Measurements from ENCODE around the gene ARL5B. TPM values are rescaled to one million over a fixed set of nuclear protein-coding genes. Genes with fewer than 3 reads are reported as not detected.

ARL5B gene
- total and polyA plus RNA-seq, 2 of the 8 experiments (the other 6 are each of a cell fraction or from before 2014, with no cell fraction given) = 8.4 to 52.1 TPM

GRCh38 chr10:18616337-18616736 is 42.9 kb upstream of the ARL5B start:
- Histone ChIP-seq H3K9me3 (ENCODE audit: insufficient read depth in 2 of 2, low read depth in 1 of 2, low read length in 1 of 2) (no peaks in the 10 kb centered on the region), H3K4ac (replicated peaks; ENCODE audit: insufficient read length, low read depth, low read length) (no peak overlapping the region), H3K79me1 (ENCODE audit: low read depth, low read length) (no peaks in the 10 kb centered on the region; the same call in 1 of the 2 replicates), H4K8ac (ENCODE audit: extremely low read depth, insufficient read depth, low read length) (no peak overlapping the region), H4K5ac (ENCODE audit: insufficient read length, low read depth, low read length) (no peak overlapping the region), H3K4me1 (replicated peaks in 1 of 4; ENCODE audit: control insufficient read depth in 3 of 4, insufficient read depth in 4 of 4, low read length in 3 of 4) (no peaks in the 10 kb centered on the region), H3K14ac (ENCODE audit: insufficient read length) (no peak overlapping the region), H3K4me3 (ENCODE audit: extremely low read depth in 1 of 4, insufficient read depth in 2 of 4, low read depth in 3 of 4, low read length in 4 of 4) (no peak overlapping the region), H3K27ac (ENCODE audit: low read depth, low read length) (no peak overlapping the region), H3K27me3 (replicated peaks in 1 of 4; ENCODE audit: control insufficient read depth in 3 of 4, extremely low read depth in 1 of 4, insufficient read depth in 3 of 4, low read length in 3 of 4) (no peaks in the 10 kb centered on the region), H3K56ac (replicated peaks; ENCODE audit: insufficient read length, low read depth, low read length) (no peak overlapping the region), H4K20me1 (replicated peaks in 1 of 2; ENCODE audit: control insufficient read depth in 1 of 2, insufficient read depth in 2 of 2, low read length in 2 of 2) (no peaks in the 10 kb centered on the region), H3K36me3 (ENCODE audit: control insufficient read depth in 2 of 4, insufficient read depth in 4 of 4, low read length in 3 of 4) (peaks cover 0 to 7% (median 1%) of the 10 kb centered on the region in 4 experiments; a peak in 4 of 8 replicates), H3K79me2 (ENCODE audit: control insufficient read depth in 1 of 2, insufficient read depth in 2 of 2, low read length in 2 of 2) (no peaks in the 10 kb centered on the region), H2BK5ac (ENCODE audit: low read depth, low read length) (no peak overlapping the region), H3K4me2 (ENCODE audit: insufficient read depth in 1 of 2, low read depth in 2 of 2, low read length in 2 of 2) (no peak overlapping the region), H2BK120ac (replicated peaks; ENCODE audit: low read depth, low read length) (no peak overlapping the region), H2BK15ac (ENCODE audit: low read length) (no peak overlapping the region), H2BK20ac (ENCODE audit: low read length) (no peak overlapping the region), H3K18ac (ENCODE audit: extremely low read depth, low read length) (no peak overlapping the region), H3K23ac (ENCODE audit: insufficient read length) (no peak overlapping the region), H3K23me2 (ENCODE audit: low read depth, low read length) (no peaks in the 10 kb centered on the region), H2AK5ac (ENCODE audit: low read depth, low read length) (no peak overlapping the region), H4K91ac (replicated peaks; ENCODE audit: insufficient read length, low read length) (no peak overlapping the region), H2AFZ (ENCODE audit: low read length) (no peak overlapping the region), H3K9ac (replicated peaks in 1 of 4; ENCODE audit: extremely low read depth in 1 of 4, low read depth in 3 of 4, low read length in 3 of 4) (no peak overlapping the region), H2BK12ac (ENCODE audit: low read depth, low read length) (no peak overlapping the region)
- DNase-seq (ENCODE audit: low read depth in 1 of 2, low spot score in 2 of 2) = no peak
- CTCF ChIA-PET (ENCODE audit: partially characterized antibody) = no interaction called here
- WGBS, 2 experiments (ENCODE audit: extremely low coverage in 1 of 2, insufficient coverage in 1 of 2, insufficient read length in 1 of 2, insufficient replicate concordance in 2 of 2, low coverage in 1 of 2, low lambda C conversion rate in 2 of 2, missing lambda C conversion rate in 1 of 2) = 84% methylated on average over 3 of the region's 3 CpGs; no CpG with 5 or more reads in 1 of the 2 experiments
- FAIRE-seq = no peak
- POLR2A ChIA-PET (ENCODE audit: partially characterized antibody) = no interaction called here
- TF ChIP-seq HDAC6 (IDR thresholded peaks at IDR 0.05; ENCODE audit: low read depth, low read length) (no peak), JUN (IDR thresholded peaks at IDR 0.05; ENCODE audit: low read depth, low read length) (no peak), SIX5 (IDR thresholded peaks at IDR 0.05; ENCODE audit: low read depth, low read length) (no peak), EZH2 (IDR thresholded peaks at IDR 0.05; ENCODE audit: low read depth, low read length, severe bottlenecking) (no peak), ASH2L (IDR thresholded peaks at IDR 0.05; ENCODE audit: low read length) (no peak), POLR2A (IDR thresholded peaks at IDR 0.05; ENCODE audit: control extremely low read depth in 1 of 2, low read depth in 2 of 2, low read length in 2 of 2) (no peak), NANOG (IDR thresholded peaks at IDR 0.05; ENCODE audit: insufficient read depth, low read depth, low read length, poor library complexity, severe bottlenecking) (no peak), TCF12 (IDR thresholded peaks at IDR 0.05; ENCODE audit: low read depth, low read length) (no peak), EGR1 (IDR thresholded peaks at IDR 0.05; ENCODE audit: borderline replicate concordance, low read depth, low read length) (no peak)

Data from H1 (cell line).